SH-SY5Y (cell line): Measurements from ENCODE around the gene ZNF311.

ENCODE experiments used
- GATA2 ChIP-seq: IDR thresholded peaks from 2 replicates; pipeline ENCODE4 v1.6.1; 2011; ENCODE audit warnings: mild to moderate bottlenecking, low read depth, low read length
- GATA3 ChIP-seq: IDR thresholded peaks from 2 replicates; pipeline ENCODE4 v1.6.1; 2011; ENCODE audit warnings: low read depth, mild to moderate bottlenecking, low read length, moderate library complexity

DNA sequence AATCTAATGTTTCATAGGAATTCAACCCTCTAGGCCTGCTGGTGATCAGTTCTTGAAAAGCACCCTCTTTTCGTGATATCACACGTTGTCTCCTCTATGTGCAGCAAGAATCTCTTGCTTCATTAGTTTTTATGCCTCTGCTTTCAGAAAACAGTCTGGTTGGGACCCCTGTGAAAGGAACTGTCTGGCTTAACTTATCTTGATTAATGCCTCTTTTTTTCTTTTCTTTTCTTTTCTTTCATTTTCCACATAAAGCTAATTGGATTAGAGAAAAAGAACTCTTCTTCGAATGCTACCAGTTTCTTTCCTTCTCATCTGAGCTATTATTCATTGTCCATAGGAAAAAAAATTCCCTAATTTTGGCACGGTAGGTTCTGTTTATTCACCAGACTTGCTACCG lies 21.3 kb downstream of the ZNF311 start:
- no peak for TF ChIP-seq GATA2
- TF ChIP-seq GATA3, result no peak
